Peyer's patch (tissue), 4 donors: ENCODE measurements around the gene ZNF385A.

Experiments used
- POLR2A ChIP-seq, 2 donors: fragments of 450-650 bp; IDR thresholded peaks; one replicate each; pipeline ENCODE4 v1.5.1; 2017; ENCODE audit warnings: antibody characterized with exemption in 2 of 2, mild to moderate bottlenecking in 2 of 2, moderate library complexity in 2 of 2
- TF ChIP-seq, protein P1 (sequence below), 6 experiments: fragments of 450-650 bp in 4 of 6; fragments of 200-600 bp in 2 of 6; sonication (generic) in 1 of 6; IDR thresholded peaks; one replicate each; pipeline ENCODE4 v1.5.1; 2017 to 2019; ENCODE audit warnings: antibody characterized with exemption in 6 of 6, mild to moderate bottlenecking in 3 of 6, moderate library complexity in 1 of 6

DNA sequence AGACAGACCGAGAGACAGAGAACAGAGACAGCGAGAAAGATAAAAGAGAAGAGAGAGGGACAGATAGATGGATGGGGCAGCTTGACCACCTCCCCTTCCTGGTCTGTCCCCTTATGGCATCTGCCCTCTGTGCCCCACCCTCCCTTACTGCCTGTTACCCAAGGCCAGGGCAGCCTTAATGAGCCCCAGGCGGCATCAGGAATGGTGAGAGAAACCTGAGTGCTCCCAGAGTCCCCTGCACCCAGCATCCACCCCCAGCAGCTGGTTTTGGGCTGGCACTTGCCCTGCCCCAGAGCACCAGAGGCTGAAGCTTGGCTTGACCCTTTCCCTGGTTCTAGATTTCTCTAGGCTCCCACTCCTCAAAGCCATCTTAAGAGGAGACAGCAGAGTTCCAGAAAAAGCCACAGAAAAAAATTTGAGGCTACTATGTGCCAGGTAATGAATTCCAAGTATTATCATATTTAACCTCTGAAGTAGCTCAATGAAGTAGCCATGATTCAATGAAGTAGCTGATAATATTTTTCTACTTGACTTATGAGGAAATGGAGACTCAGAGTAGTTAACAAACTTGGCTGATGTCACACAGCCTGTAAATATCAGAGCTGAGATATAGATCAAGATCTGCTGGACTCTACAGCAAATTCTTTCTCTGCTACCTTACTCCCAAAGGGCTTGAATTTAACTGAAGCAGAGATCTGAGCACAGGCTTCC, 2.0 kb upstream of the ZNF385A start:
- TF ChIP-seq, protein P1, sequence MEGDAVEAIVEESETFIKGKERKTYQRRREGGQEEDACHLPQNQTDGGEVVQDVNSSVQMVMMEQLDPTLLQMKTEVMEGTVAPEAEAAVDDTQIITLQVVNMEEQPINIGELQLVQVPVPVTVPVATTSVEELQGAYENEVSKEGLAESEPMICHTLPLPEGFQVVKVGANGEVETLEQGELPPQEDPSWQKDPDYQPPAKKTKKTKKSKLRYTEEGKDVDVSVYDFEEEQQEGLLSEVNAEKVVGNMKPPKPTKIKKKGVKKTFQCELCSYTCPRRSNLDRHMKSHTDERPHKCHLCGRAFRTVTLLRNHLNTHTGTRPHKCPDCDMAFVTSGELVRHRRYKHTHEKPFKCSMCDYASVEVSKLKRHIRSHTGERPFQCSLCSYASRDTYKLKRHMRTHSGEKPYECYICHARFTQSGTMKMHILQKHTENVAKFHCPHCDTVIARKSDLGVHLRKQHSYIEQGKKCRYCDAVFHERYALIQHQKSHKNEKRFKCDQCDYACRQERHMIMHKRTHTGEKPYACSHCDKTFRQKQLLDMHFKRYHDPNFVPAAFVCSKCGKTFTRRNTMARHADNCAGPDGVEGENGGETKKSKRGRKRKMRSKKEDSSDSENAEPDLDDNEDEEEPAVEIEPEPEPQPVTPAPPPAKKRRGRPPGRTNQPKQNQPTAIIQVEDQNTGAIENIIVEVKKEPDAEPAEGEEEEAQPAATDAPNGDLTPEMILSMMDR (IDR thresholded peaks at IDR 0.05) = no peak
- no peak for TF ChIP-seq POLR2A (IDR thresholded peaks at IDR 0.05)
